Type B pancreatic cell (in vitro differentiated cells): ENCODE results near the gene CLEC18C. TPM values are rescaled to one million over a fixed set of nuclear protein-coding genes. Genes with fewer than 3 reads are reported as not detected.
"Not testable (repeated sequence)": the region's sequence is repeated elsewhere in the genome, so short reads cannot be mapped to it uniquely, and the experiment has no call there.

Source experiments
- DNase-seq: peaks from one replicate; pipeline ENCODE4 v3.0.0; 2021; ENCODE audit warnings: mixed read lengths; ENCODE audit not compliant: unreplicated experiment; ENCODE audit errors: extremely low spot score
- H3K27ac Mint-ChIP-seq: 2 replicates; pipeline ENCODE4 v1.8.0; 2021; ENCODE audit warnings: mild to moderate bottlenecking, mixed read lengths
- H3K27me3 Mint-ChIP-seq: 2 replicates; pipeline ENCODE4 v1.8.0; 2021; ENCODE audit warnings: mixed read lengths
- H3K36me3 Mint-ChIP-seq: 2 replicates; pipeline ENCODE4 v1.8.0; 2021; ENCODE audit warnings: mixed read lengths
- H3K4me1 Mint-ChIP-seq: one replicate; pipeline ENCODE4 v1.8.0; 2021; ENCODE audit warnings: mixed read lengths; ENCODE audit not compliant: unreplicated experiment
- H3K4me3 Mint-ChIP-seq: 2 replicates; pipeline ENCODE4 v1.8.0; 2021; ENCODE audit warnings: mild to moderate bottlenecking, mixed read lengths
- H3K9me3 Mint-ChIP-seq: 2 replicates; pipeline ENCODE4 v1.8.0; 2021; ENCODE audit warnings: mixed read lengths
- total RNA-seq: library from RNA; stranded (reverse); gene quantifications from 2 replicates; pipeline ENCODE4 v1.2.1, GENCODE V29; 2021; ENCODE audit warnings: low replicate concordance

The CLEC18C gene
- total RNA-seq, 1 donor from 2014 or later = 1.1 TPM

DNA sequence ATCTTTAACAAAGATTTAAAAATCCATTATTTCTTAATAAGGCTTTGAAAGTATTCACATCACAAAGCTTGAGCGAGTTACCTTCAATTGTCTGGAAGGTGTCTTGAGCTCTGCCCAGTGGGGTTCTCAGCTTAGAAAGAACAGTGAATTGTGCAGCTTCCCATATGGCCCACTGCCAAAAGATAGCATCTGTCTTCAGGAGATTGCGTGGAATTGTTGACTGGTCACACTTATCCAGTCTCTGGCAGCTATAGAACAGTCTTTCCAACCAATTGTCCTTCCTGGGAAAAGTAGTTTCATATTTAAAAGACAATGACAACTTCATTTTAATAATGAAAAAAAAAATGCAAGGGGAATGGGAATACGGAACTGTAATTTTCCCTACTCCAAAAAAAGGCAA, 58.2 kb downstream of the CLEC18C start:
- not testable (repeated sequence) for H3K36me3 Mint-ChIP-seq, H3K4me3 Mint-ChIP-seq, DNase-seq, H3K27ac Mint-ChIP-seq, H3K27me3 Mint-ChIP-seq, H3K9me3 Mint-ChIP-seq, H3K4me1 Mint-ChIP-seq

Other genes starting within 250 kb of the CLEC18C start
- gene CLEC18A, start 222.5 kb upstream of the CLEC18C start, total RNA-seq = 2.6 and 5.4 TPM in 2 replicates
- gene PDPR, start 59.5 kb upstream of the CLEC18C start, total RNA-seq = 15.3 and 29.9 TPM in 2 replicates
- gene EXOSC6, start 78.2 kb downstream of the CLEC18C start, total RNA-seq = 22.0 and 27.5 TPM in 2 replicates
- gene AARS1, start 115.7 kb downstream of the CLEC18C start, total RNA-seq = 112 and 123 TPM in 2 replicates
- gene DDX19B, start 125.4 kb downstream of the CLEC18C start, total RNA-seq = 27.4 and 32.2 TPM in 2 replicates
- 41.4 and 52.7 TPM in 2 replicates for gene DDX19A, start 173.1 kb downstream of the CLEC18C start, total RNA-seq